H1 (cell line): ENCODE results near the gene NXPH2. TPM values are rescaled to one million over a fixed set of nuclear protein-coding genes. Genes with fewer than 3 reads are reported as not detected.
A peak's percentile ranks its signal among the peaks of the same experiment; 100 is the strongest.

Experiments
- ATF2 ChIP-seq: IDR thresholded peaks from 2 replicates; pipeline ENCODE4 v1.6.1; 2012; ENCODE audit warnings: low read length, inconsistent platforms
- CEBPB ChIP-seq: IDR thresholded peaks from 2 replicates; pipeline ENCODE4 v1.6.1; 2012; ENCODE audit warnings: low read depth, low read length
- CHD2 ChIP-seq: IDR thresholded peaks from 2 replicates; pipeline ENCODE4 v1.6.1; 2012; ENCODE audit warnings: low read length, improper control_type of control experiment
- CTBP2 ChIP-seq: IDR thresholded peaks from 2 replicates; pipeline ENCODE4 v1.7.0; 2011; ENCODE audit warnings: borderline replicate concordance, mild to moderate bottlenecking, moderate library complexity, mixed read lengths, low read length; ENCODE audit not compliant: insufficient read depth, insufficient read length
- KDM1A ChIP-seq: fragments of 200-600, 300-600 bp; sonication (generic); IDR thresholded peaks from 2 replicates; pipeline ENCODE4 v1.7.1; 2016; ENCODE audit warnings: mild to moderate bottlenecking, low read length, borderline replicate concordance
- NANOG ChIP-seq: IDR thresholded peaks from 2 replicates; pipeline ENCODE4 v1.6.1; 2011; ENCODE audit warnings: low read length, low read depth, mild to moderate bottlenecking, inconsistent platforms; ENCODE audit not compliant: insufficient read depth, poor library complexity, severe bottlenecking
- NRF1 ChIP-seq: IDR thresholded peaks from 2 replicates; pipeline ENCODE4 v1.6.1; 2011; ENCODE audit warnings: mild to moderate bottlenecking, low read depth, low read length, improper control_type of control experiment
- RNF2 ChIP-seq: fragments of 200-900, 300-1000 bp; sonication (generic); IDR thresholded peaks from 2 replicates; pipeline ENCODE4 v1.7.1; 2016; ENCODE audit warnings: borderline replicate concordance, low read depth, mild to moderate bottlenecking, antibody characterized with exemption, low read length; ENCODE audit not compliant: poor library complexity, severe bottlenecking; ENCODE audit errors: missing control alignments
- RXRA ChIP-seq: IDR thresholded peaks from 2 replicates; pipeline ENCODE4 v1.6.1; 2011; ENCODE audit warnings: low read depth, mild to moderate bottlenecking, low read length, moderate library complexity; ENCODE audit not compliant: insufficient read depth
- TAF7 ChIP-seq: optimal IDR thresholded peaks from 2 replicates; pipeline ENCODE3; 2011; ENCODE audit warnings: low read depth, mild to moderate bottlenecking, inconsistent platforms, low read length, moderate library complexity, borderline replicate concordance
- polyA plus RNA-seq, 7 experiments: library from polyadenylated mRNA; depleted of rRNA in 3 of 7; stranded (reverse) in 5 of 7; unstranded in 2 of 7; fragments of >200 nt in 5 of 7; fragments of 200-250 nt in 2 of 7; gene quantifications; 1 replicate in 5 of 7; 2 replicates in 1 of 7; 4 replicates in 1 of 7; pipeline versions ENCODE4 v1.2.1 to v1.2.3, GENCODE V29; 2011 to 2013; ENCODE audit warnings: missing spikeins in 2 of 7, mixed read lengths in 2 of 7
- total RNA-seq: library from RNA; stranded (reverse); fragmentation: NEBNext Ultra II Directional; extraction: Animal tissue kit (Norgen Biotek cat#: 25700); gene quantifications from 2 replicates; pipeline ENCODE4 v1.2.1, GENCODE V29; 2021

The NXPH2 gene
- total and polyA plus RNA-seq, 2 of the 8 experiments (the other 6 are each of a cell fraction or from before 2014, with no cell fraction given), result 1.9 to 6.9 TPM

- TF ChIP-seq CTBP2 (no peak), ATF2 (no peak), NANOG (no peak), NRF1 (no peak), TAF7 (peak; percentile 55), RXRA (no peak), RNF2 (no peak), KDM1A (no peak), CHD2 (no peak), CEBPB (no peak)
Observed at GRCh38 chr2:138779781-138780445, at the start of gene NXPH2 (continued).
